ENCODE results near the gene ZCCHC14. TPM values are rescaled to one million over a fixed set of nuclear protein-coding genes. Genes with fewer than 3 reads are reported as not detected.

Gene ZCCHC14
- total RNA-seq, 2 donors from 2014 or later = 18.9 to 54.4 TPM

DNA sequence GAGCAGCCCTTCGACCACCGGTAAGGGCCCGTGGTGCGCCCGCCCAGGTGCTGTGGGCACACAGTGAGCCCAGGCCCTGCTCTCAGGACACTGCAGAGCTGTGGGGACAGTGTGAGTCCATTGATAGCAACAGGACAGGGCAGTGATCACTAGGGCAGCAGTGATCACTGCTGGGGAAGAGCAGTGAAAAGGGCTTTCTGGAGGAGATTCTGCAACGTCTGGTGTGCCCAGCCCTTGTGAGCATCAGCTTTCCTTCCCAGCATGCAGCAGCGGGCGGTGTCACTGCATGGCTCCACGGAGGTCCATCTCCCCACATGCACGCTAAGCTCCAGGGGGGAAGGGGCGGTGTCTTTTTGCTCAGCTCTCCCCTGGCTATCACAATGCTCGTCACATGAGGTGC lies 68.6 kb downstream of the ZCCHC14 start:
- Histone ChIP-seq H3K4me1 (no peaks in the 10 kb centered on the region), H3K27ac (no peak overlapping the region), H3K36me3 (replicated peaks in 1 of 2; ENCODE audit: insufficient read depth in 1 of 2, low read depth in 2 of 2) (peaks cover 5 to 8% of the 10 kb centered on the region in 2 donors), H3K9me3 (no peaks in the 10 kb centered on the region), H3K27me3 (no peaks in the 10 kb centered on the region), H3K4me3 (no peak overlapping the region)
- intact Hi-C loops (cut with DNase I) = no loop called here
- WGBS, 2 donors = 82 to 88% methylated on average over 10 to 12 of the region's 12 CpGs
- no peak for DNase-seq
- ATAC-seq = no peak
- TF ChIP-seq POLR2A (IDR thresholded peaks at IDR 0.05) (no peak), CTCF (IDR thresholded peaks at IDR 0.05) (no peak)

- Histone ChIP-seq H3K36me3 (replicated peaks in 1 of 2; ENCODE audit: insufficient read depth in 1 of 2, low read depth in 2 of 2) (peaks cover 8% of the 10 kb centered on the region in 2 donors), H3K27ac (no peak overlapping the region), H3K27me3 (no peaks in the 10 kb centered on the region), H3K9me3 (no peaks in the 10 kb centered on the region), H3K4me3 (no peak overlapping the region), H3K4me1 (no peaks in the 10 kb centered on the region)
- WGBS, 2 donors = 94 to 95% methylated on average over 15 of the region's 15 CpGs
- ATAC-seq (no peak), DNase-seq (no peak)
- intact Hi-C loops (cut with DNase I) = no loop called here
- TF ChIP-seq CTCF (IDR thresholded peaks at IDR 0.05) (no peak), POLR2A (IDR thresholded peaks at IDR 0.05) (no peak)
Measured at GRCh38 chr16:87423429-87423828, 69.4 kb downstream of the ZCCHC14 start.

DNA sequence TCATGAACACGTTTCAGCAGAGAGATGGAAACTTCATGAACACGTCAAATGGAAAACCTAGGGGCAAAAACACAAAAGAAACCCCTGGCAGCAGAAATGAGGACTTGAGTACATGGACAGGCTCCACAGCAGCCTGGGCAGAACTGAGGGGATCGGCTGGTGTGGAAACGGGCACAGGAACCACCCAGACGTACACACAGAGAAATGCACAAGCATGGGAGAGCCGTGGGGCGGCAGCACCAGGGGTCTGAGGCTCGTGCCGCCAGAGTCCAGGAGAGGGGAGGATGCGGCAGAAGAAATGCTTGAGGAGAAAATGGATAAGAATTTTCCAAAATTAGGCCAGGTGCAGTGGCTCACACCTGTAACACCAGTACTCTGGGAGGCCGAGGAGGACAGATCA lies 70.7 kb downstream of the ZCCHC14 start:
- intact Hi-C loops (cut with DNase I) = no loop called here
- DNase-seq = no peak

DNA sequence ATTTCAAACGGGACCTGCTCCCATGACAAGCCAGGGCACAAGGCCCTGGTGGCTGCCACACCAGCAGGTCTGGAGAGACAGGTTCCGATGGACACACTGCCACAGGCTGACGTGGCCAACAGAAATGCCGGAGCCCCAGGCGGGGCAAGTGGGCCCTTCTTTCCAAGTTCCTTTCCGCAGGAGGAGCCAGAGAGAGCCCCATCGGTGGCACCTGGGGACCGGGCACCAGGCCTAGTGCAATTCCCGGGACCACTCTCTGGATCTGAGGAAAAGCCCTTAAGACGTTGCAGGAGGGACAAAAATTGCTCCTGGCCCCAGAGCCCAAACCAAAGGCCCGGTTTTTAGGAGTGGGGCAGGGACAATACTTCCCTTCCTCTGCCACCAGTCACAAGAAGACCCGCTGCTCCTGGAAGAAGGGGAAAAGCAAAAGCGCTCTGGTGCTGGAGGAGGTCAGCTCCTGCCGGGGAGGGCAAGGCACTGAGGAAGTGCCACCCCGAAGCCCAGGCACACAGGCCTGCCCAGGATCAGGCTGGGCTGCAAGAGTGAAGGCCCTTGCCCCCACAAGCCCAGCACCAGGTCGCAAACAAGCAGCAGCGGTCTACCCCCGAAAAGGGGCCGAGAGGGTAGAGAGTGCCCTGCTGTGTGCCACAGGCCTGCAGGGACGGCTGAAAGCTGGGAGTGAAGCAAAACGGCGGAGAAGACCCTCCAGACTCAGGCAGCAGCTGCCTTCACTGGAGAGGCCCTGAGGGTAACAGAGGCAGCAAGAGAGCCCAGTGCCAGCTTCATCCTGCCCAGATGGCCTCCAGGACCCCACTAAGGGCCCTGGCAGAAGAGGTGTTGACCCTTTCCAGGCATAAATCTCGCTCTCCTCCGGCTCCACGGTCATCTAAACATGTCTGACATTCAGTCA lies 71.6 kb downstream of the ZCCHC14 start:
- DNase-seq = no peak
- Histone ChIP-seq H3K4me1 (no peaks in the 10 kb centered on the region), H3K27ac (no peak overlapping the region), H3K27me3 (no peaks in the 10 kb centered on the region), H3K9me3 (no peaks in the 10 kb centered on the region), H3K4me3 (no peak overlapping the region), H3K36me3 (replicated peaks in 1 of 2; ENCODE audit: insufficient read depth in 1 of 2, low read depth in 2 of 2) (peaks cover 8 to 10% of the 10 kb centered on the region in 2 donors)
- ATAC-seq = no peak
- TF ChIP-seq POLR2A (IDR thresholded peaks at IDR 0.05) = no peak
- no peak for TF ChIP-seq CTCF (IDR thresholded peaks at IDR 0.05)
- WGBS, 2 donors = 87 to 90% methylated on average over 19 to 25 of the region's 25 CpGs
- intact Hi-C loops (cut with DNase I) = no loop called here

More for the DNA sequence above, 70.7 kb downstream of the ZCCHC14 start:
- Histone ChIP-seq H3K9me3 (no peaks in the 10 kb centered on the region), H3K4me1 (no peaks in the 10 kb centered on the region), H3K27ac (no peak overlapping the region), H3K4me3 (no peak overlapping the region), H3K36me3 (replicated peaks in 1 of 2; ENCODE audit: insufficient read depth in 1 of 2, low read depth in 2 of 2) (peaks cover 8 to 10% of the 10 kb centered on the region in 2 donors), H3K27me3 (no peaks in the 10 kb centered on the region)
- TF ChIP-seq POLR2A (IDR thresholded peaks at IDR 0.05) = no peak
- no peak for TF ChIP-seq CTCF (IDR thresholded peaks at IDR 0.05)
- ATAC-seq = no peak
- 88 to 94% methylated on average over 11 of the region's 11 CpGs for WGBS, 2 donors
